B cell (primary cell): ENCODE results near the gene LSM3. TPM values are rescaled to one million over a fixed set of nuclear protein-coding genes. Genes with fewer than 3 reads are reported as not detected.

Source experiments
- ATAC-seq: fragments of 200-7000 bp; cut with Tn5 transposase; one replicate; pipeline ENCODE4 v1.10.0; 2021; ENCODE audit warnings: low read depth, mild to moderate bottlenecking, moderate number of reproducible peaks, moderate library complexity
- CTCF ChIA-PET: fragments of 350-600 bp; sonication (Branson Sonifier 250); formaldehyde crosslinking; loops from one replicate; lab custom pipeline; 2021; ENCODE audit warnings: antibody characterized with exemption, inconsistent platforms; lab: Charles Lee
- POLR2A ChIA-PET: fragments of 350-600 bp; sonication (Branson Sonifier 250); formaldehyde crosslinking; loops from one replicate; lab custom pipeline; 2021; ENCODE audit warnings: antibody characterized with exemption; lab: Charles Lee
- DNase-seq: peaks from one replicate; pipeline ENCODE4 v3.0.0; 2013
- H2AFZ ChIP-seq: 2 replicates; pipeline ENCODE4 v1.6.1; 2012; ENCODE audit warnings: mild to moderate bottlenecking, low read depth, low read length; ENCODE audit not compliant: insufficient read depth, poor library complexity, severe bottlenecking
- H3K27ac ChIP-seq, 2 donors: 1 replicate in 1 of 2; 2 replicates in 1 of 2; pipeline ENCODE4 v1.5.1; 2012 to 2013; ENCODE audit warnings: low read length in 2 of 2, mild to moderate bottlenecking in 2 of 2, moderate library complexity in 1 of 2
- H3K27me3 ChIP-seq, 4 experiments: fragments of 200-600 bp in 1 of 4; sonication (generic) in 1 of 4; replicated peaks in 1 of 4; 1 replicate in 2 of 4; 2 replicates in 2 of 4; pipeline versions ENCODE4 v1.6.1 to v1.7.0; 2013 to 2016; ENCODE audit warnings: low read length in 3 of 4, mild to moderate bottlenecking in 2 of 4, mixed read lengths in 1 of 4, moderate library complexity in 1 of 4; ENCODE audit not compliant: insufficient read depth in 4 of 4, control insufficient read depth in 3 of 4; ENCODE audit errors: control extremely low read depth in 1 of 4
- H3K36me3 ChIP-seq, 2 experiments: replicated peaks in 1 of 2; 1 replicate in 1 of 2; 2 replicates in 1 of 2; pipeline versions ENCODE4 v1.6.1 to v1.7.1; 2013; ENCODE audit warnings: low read length in 1 of 2; ENCODE audit not compliant: insufficient read depth in 2 of 2, control insufficient read depth in 1 of 2; ENCODE audit errors: control extremely low read depth in 1 of 2, extremely low read depth in 1 of 2
- H3K4me1 ChIP-seq, 2 donors: fragments of 200-600 bp in 1 of 2; sonication (generic) in 1 of 2; 1 replicate in 1 of 2; 2 replicates in 1 of 2; pipeline versions ENCODE4 v1.5.1 to v1.6.1; 2013 to 2017; ENCODE audit warnings: low read length in 2 of 2; ENCODE audit not compliant: control insufficient read depth in 2 of 2, insufficient read depth in 2 of 2
- H3K4me2 ChIP-seq: replicated peaks from 2 replicates; pipeline ENCODE3; 2012; ENCODE audit warnings: mild to moderate bottlenecking, low read depth, low read length; ENCODE audit not compliant: poor library complexity, severe bottlenecking
- H3K4me3 ChIP-seq, 5 experiments: fragments of 200-600 bp in 1 of 5; sonication (generic) in 1 of 5; 1 replicate in 3 of 5; 2 replicates in 2 of 5; pipeline versions ENCODE4 v1.5.1 to v1.7.0; 2011 to 2016; ENCODE audit warnings: low read length in 4 of 5, mild to moderate bottlenecking in 4 of 5, low read depth in 2 of 5, control low read depth in 1 of 5, moderate library complexity in 1 of 5; ENCODE audit not compliant: insufficient read depth in 1 of 5; ENCODE audit errors: control extremely low read depth in 1 of 5, extremely low read depth in 1 of 5
- H3K79me2 ChIP-seq: fragments of 200-600 bp; sonication (generic); one replicate; pipeline ENCODE4 v1.6.0; 2016; ENCODE audit warnings: low read length; ENCODE audit not compliant: control insufficient read depth, insufficient read depth
- H3K9ac ChIP-seq: fragments of 200-600 bp; sonication (generic); 2 replicates; pipeline ENCODE4 v1.6.1; 2017; ENCODE audit warnings: mild to moderate bottlenecking, low read length, moderate library complexity
- H3K9me3 ChIP-seq, 3 donors: one replicate each; pipeline versions ENCODE4 v1.6.1 to v1.7.1; 2013; ENCODE audit warnings: low read length in 2 of 3; ENCODE audit not compliant: control insufficient read depth in 2 of 3, insufficient read depth in 1 of 3; ENCODE audit errors: control extremely low read depth in 1 of 3
- H4K20me1 ChIP-seq: 2 replicates; pipeline ENCODE4 v1.6.0; 2012; ENCODE audit warnings: mild to moderate bottlenecking, low read length; ENCODE audit not compliant: insufficient read depth, control insufficient read depth, poor library complexity, severe bottlenecking
- H3K27ac Mint-ChIP-seq: one replicate; pipeline ENCODE4 v1.8.0; 2021; ENCODE audit warnings: mixed read lengths
- H3K27me3 Mint-ChIP-seq: one replicate; pipeline ENCODE4 v1.8.0; 2021; ENCODE audit warnings: mixed read lengths
- H3K4me1 Mint-ChIP-seq: one replicate; pipeline ENCODE4 v1.8.0; 2021; ENCODE audit warnings: mixed read lengths
- H3K4me3 Mint-ChIP-seq: one replicate; pipeline ENCODE4 v1.8.0; 2021; ENCODE audit warnings: mixed read lengths
- H3K9me3 Mint-ChIP-seq: one replicate; pipeline ENCODE4 v1.8.0; 2022; ENCODE audit warnings: mixed read lengths; ENCODE audit not compliant: insufficient read depth
- EZH2 ChIP-seq: IDR thresholded peaks from 2 replicates; pipeline ENCODE4 v1.6.1; 2012; ENCODE audit warnings: borderline replicate concordance, low read depth, mild to moderate bottlenecking, moderate library complexity, low read length; ENCODE audit not compliant: insufficient read depth, poor library complexity, severe bottlenecking
- WGBS: methylation state at CpG from one replicate; pipeline ENCODE4 v1.1.5; 2013; ENCODE audit warnings: missing lambda C conversion rate; ENCODE audit not compliant: insufficient coverage; 5-methylcytosine and 5-hydroxymethylcytosine counted together
- intact Hi-C: fragments of 100-400 bp; cut with micrococcal nuclease; formaldehyde crosslinking; loops from one replicate; pipeline ENCODE4 v1.10.0; 2022
- polyA plus RNA-seq: library from polyadenylated mRNA; depleted of rRNA; stranded (reverse); fragments of >200 nt; gene quantifications from 2 replicates; pipeline ENCODE4 v1.2.3, GENCODE V29; 2012
- total RNA-seq, 2 donors: library from RNA; stranded (reverse); fragments of 120-200 nt in 1 of 2; gene quantifications; 1 replicate in 1 of 2; 2 replicates in 1 of 2; pipeline versions ENCODE4 v1.2.3 to v1.2.4, GENCODE V29; 2013 to 2022
- TF ChIP-seq, protein P1 (sequence below): fragments of 200-600 bp; IDR thresholded peaks from one replicate; pipeline ENCODE4 v1.8.0; 2022; ENCODE audit warnings: antibody characterized with exemption, mild to moderate bottlenecking

Gene LSM3
- total and polyA plus RNA-seq, 2 donors (not counting 1 experiment from before 2014, with no cell fraction given), result 2.8 to 10.0 TPM

DNA sequence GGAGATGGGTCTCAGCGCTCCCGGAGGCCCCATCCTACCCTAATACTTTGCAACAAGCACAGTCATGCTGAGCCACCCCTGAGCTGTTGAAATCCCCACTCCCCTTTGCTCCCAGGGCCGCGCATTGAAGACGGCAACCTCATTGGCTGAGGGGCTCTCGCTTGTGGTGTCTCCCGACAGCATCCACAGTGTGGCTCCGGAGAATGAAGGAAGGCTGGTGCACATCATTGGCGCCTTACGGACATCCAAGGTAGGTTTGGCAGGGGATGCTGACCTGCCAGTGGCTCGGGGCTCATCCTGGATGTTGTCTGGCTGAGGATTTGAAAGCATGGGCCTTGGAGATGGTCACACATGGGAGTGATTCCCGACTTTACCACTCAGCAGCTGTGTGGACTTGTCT is 47.9 kb upstream of the LSM3 start:
- Histone ChIP-seq H2AFZ (no peak overlapping the region), H3K4me2 (no peak overlapping the region), H4K20me1 (peaks cover 31% of the 10 kb centered on the region), H3K79me2 (peaks cover 37% of the 10 kb centered on the region), H3K9me3 (no peaks in the 10 kb centered on the region), H3K4me1 (peaks cover 12 to 16% of the 10 kb centered on the region in 2 donors), H3K4me3 (no peak overlapping the region), H3K27ac (no peak overlapping the region), H3K9ac (no peak overlapping the region), H3K36me3 (peaks cover 0 to 64% of the 10 kb centered on the region in 2 experiments), H3K27me3 (no peaks in the 10 kb centered on the region)
- H3K27me3 Mint-ChIP-seq, result no peaks in the 10 kb centered on the region
- no peak overlapping the region for H3K27ac Mint-ChIP-seq
- H3K4me1 Mint-ChIP-seq, result peaks cover 23% of the 10 kb centered on the region
- no peaks in the 10 kb centered on the region for H3K9me3 Mint-ChIP-seq
- WGBS, result 98% methylated on average over 10 of the region's 12 CpGs
- DNase-seq, result no peak
- ATAC-seq, result no peak
- ChIA-PET CTCF (no interaction called here), POLR2A (no interaction called here)
- no peak overlapping the region for H3K4me3 Mint-ChIP-seq
- intact Hi-C loops, result no loop called here
- no peak for TF ChIP-seq EZH2
- TF ChIP-seq, protein P1, sequence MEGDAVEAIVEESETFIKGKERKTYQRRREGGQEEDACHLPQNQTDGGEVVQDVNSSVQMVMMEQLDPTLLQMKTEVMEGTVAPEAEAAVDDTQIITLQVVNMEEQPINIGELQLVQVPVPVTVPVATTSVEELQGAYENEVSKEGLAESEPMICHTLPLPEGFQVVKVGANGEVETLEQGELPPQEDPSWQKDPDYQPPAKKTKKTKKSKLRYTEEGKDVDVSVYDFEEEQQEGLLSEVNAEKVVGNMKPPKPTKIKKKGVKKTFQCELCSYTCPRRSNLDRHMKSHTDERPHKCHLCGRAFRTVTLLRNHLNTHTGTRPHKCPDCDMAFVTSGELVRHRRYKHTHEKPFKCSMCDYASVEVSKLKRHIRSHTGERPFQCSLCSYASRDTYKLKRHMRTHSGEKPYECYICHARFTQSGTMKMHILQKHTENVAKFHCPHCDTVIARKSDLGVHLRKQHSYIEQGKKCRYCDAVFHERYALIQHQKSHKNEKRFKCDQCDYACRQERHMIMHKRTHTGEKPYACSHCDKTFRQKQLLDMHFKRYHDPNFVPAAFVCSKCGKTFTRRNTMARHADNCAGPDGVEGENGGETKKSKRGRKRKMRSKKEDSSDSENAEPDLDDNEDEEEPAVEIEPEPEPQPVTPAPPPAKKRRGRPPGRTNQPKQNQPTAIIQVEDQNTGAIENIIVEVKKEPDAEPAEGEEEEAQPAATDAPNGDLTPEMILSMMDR, result no peak

DNA sequence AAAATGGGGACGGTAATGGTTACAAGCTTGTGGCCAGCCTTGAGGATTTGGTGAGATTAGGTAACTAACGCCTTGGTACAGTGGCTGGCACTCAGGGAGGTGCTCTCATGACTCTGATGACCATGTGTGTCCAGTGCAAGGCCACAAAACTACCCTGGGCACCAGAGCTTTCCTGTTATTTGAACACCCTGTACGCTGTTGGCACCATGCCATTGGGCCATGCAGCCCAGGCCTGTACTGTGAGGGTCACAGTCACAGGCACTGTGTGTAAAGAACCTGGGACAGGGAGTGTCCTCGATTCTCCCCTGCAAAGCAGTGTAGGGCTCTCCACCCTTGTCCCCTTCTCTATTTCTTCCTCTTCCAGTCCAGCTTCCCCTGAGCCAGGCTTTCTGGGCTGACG is 47.5 kb upstream of the LSM3 start:
- Mint-ChIP-seq H3K9me3 (no peaks in the 10 kb centered on the region), H3K27ac (no peak overlapping the region), H3K4me3 (no peak overlapping the region), H3K4me1 (peaks cover 19% of the 10 kb centered on the region), H3K27me3 (no peaks in the 10 kb centered on the region)
- WGBS, result 83% methylated on average over 3 of the region's 5 CpGs
- Histone ChIP-seq H3K79me2 (peaks cover 32% of the 10 kb centered on the region), H3K36me3 (peaks cover 0 to 69% of the 10 kb centered on the region in 2 experiments), H3K4me3 (no peak overlapping the region), H3K27me3 (no peaks in the 10 kb centered on the region), H2AFZ (no peak overlapping the region), H3K4me2 (no peak overlapping the region), H3K9me3 (no peaks in the 10 kb centered on the region), H4K20me1 (peaks cover 31% of the 10 kb centered on the region), H3K9ac (no peak overlapping the region), H3K4me1 (peaks cover 7 to 12% of the 10 kb centered on the region in 2 donors), H3K27ac (no peak overlapping the region)
- DNase-seq, result no peak
- ChIA-PET POLR2A (no interaction called here), CTCF (no interaction called here)
- ATAC-seq, result no peak
- intact Hi-C loops, result no loop called here
- TF ChIP-seq EZH2, result no peak
- TF ChIP-seq, protein P1, result no peak
